Ovary (tissue), 9 donors: ENCODE measurements around the gene CADPS2. TPM values are rescaled to one million over a fixed set of nuclear protein-coding genes. Genes with fewer than 3 reads are reported as not detected.

Experiments used
- DNase-seq, 5 donors: peaks; one replicate each; pipeline ENCODE4 v3.0.0-alpha.2; 2019 to 2020
- H3K27ac ChIP-seq, 2 donors: fragments of 200-600 bp; one replicate each; pipeline versions ENCODE4 v1.5.1 to v1.8.0; 2019 to 2022
- H3K27me3 ChIP-seq: fragments of 200-600 bp; one replicate; pipeline ENCODE4 v1.8.0; 2022
- H3K36me3 ChIP-seq: fragments of 200-600 bp; sonication (generic); one replicate; pipeline ENCODE4 v1.5.1; 2019
- H3K4me1 ChIP-seq: one replicate; pipeline ENCODE4 v1.8.1; 2013; ENCODE audit warnings: mild to moderate bottlenecking, moderate library complexity; ENCODE audit not compliant: insufficient read depth
- H3K4me3 ChIP-seq: fragments of 200-600 bp; sonication (generic); one replicate; pipeline ENCODE4 v1.5.1; 2017
- H3K9me3 ChIP-seq, 2 donors: fragments of 200-600 bp in 1 of 2; sonication (generic) in 1 of 2; one replicate each; pipeline versions ENCODE4 v1.5.1 to v1.8.1; 2013 to 2019; ENCODE audit warnings: mild to moderate bottlenecking in 1 of 2, moderate library complexity in 1 of 2
- EP300 ChIP-seq: sonication (generic); formaldehyde crosslinking; IDR thresholded peaks from one replicate; pipeline ENCODE4 v1.6.1; 2017; ENCODE audit warnings: antibody characterized with exemption
- POLR2A ChIP-seq: fragments of 450-650 bp; IDR thresholded peaks from one replicate; pipeline ENCODE4 v1.6.1; 2017; ENCODE audit warnings: antibody characterized with exemption, mild to moderate bottlenecking, moderate library complexity
- WGBS, 3 donors: extraction: QIAGEN DNeasy Blood & Tissue Kit in 1 of 3; methylation state at CpG; one replicate each; pipeline versions ENCODE4 v1.1.5 to v1.1.7; 2013 to 2017; 5-methylcytosine and 5-hydroxymethylcytosine counted together
- intact Hi-C, 4 donors: fragments of 100-400 bp; cut with DNase I; formaldehyde crosslinking; loops; one replicate each; pipeline versions ENCODE4 v1.11.0 to v1.15.1; 2022 to 2023
- polyA plus RNA-seq, 2 donors: library from polyadenylated mRNA; stranded (reverse); fragments of 200-250 nt in 1 of 2; fragments of 350-450 nt in 1 of 2; fragmentation: Illumina TruSeq in 1 of 2; extraction: RNeasy Lipid Tissue Mini Kit (QIAGEN cat#74804) in 1 of 2; gene quantifications; one replicate each; pipeline ENCODE4 v1.2.3, GENCODE V29; 2013 to 2014
- total RNA-seq, 7 donors: library from RNA; depleted of rRNA in 2 of 7; stranded (reverse); fragments of >200 nt in 2 of 7; fragmentation: NEBNext Ultra II Directional in 3 of 7; extraction: Animal tissue kit (Norgen Biotek cat#: 25700) in 3 of 7; gene quantifications; one replicate each; pipeline versions ENCODE4 v1.1.0 to v1.2.4, GENCODE V29; 2016 to 2023
- TF ChIP-seq, protein P1 (sequence below), 3 donors: fragments of 450-650 bp in 2 of 3; fragments of 200-600 bp in 1 of 3; IDR thresholded peaks; one replicate each; pipeline versions ENCODE4 v1.5.1 to v1.8.0; 2016 to 2022; ENCODE audit warnings: antibody characterized with exemption in 3 of 3, mild to moderate bottlenecking in 1 of 3
- donor health status: DM: no; HTN: no; CAD: no; lungs with moderate emphysema.
- donor health status: DM: no; HTN: no; CAD: no.
- donor health status: Bipolar disorder and iron deficiency.
- donor health status: DM: yes; HTN: yes; CAD: no.
- donor health status: DM: no; HTN: no; CAD: no.
- donor health status: DM: yes; HTN: yes; CAD: no.

The CADPS2 gene
- total and polyA plus RNA-seq, 9 donors = 10.1 to 26.7 (median 16.6) TPM

DNA sequence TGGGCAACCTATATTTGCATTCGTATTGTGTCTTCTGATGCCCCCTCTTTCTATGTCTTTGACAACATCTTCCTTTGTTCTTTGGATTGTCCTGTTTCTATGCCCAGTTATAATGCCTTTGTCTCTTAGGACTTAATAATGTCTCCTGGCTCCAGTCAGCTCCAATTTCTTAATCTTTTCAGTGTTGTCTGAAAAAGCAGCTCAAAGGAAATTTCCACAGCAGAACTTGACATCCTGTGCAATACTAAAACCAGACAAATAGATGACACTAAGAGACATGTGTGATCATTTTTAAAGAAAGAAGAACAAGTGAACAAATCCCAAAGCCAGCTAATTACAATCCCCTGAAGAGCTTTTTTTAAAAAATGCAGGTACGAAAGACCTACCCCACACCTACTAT lies 135.9 kb downstream of the CADPS2 start:
- 96 to 99% (median 98%) methylated on average over 2 of the region's 2 CpGs for WGBS, 3 donors
- DNase-seq = no peak
- Histone ChIP-seq H3K4me1 (no peaks in the 10 kb centered on the region), H3K9me3 (no peaks in the 10 kb centered on the region), H3K27ac (no peak overlapping the region), H3K4me3 (no peak overlapping the region), H3K27me3 (no peaks in the 10 kb centered on the region), H3K36me3 (no peaks in the 10 kb centered on the region)
- no peak for TF ChIP-seq POLR2A
- TF ChIP-seq, protein P1, sequence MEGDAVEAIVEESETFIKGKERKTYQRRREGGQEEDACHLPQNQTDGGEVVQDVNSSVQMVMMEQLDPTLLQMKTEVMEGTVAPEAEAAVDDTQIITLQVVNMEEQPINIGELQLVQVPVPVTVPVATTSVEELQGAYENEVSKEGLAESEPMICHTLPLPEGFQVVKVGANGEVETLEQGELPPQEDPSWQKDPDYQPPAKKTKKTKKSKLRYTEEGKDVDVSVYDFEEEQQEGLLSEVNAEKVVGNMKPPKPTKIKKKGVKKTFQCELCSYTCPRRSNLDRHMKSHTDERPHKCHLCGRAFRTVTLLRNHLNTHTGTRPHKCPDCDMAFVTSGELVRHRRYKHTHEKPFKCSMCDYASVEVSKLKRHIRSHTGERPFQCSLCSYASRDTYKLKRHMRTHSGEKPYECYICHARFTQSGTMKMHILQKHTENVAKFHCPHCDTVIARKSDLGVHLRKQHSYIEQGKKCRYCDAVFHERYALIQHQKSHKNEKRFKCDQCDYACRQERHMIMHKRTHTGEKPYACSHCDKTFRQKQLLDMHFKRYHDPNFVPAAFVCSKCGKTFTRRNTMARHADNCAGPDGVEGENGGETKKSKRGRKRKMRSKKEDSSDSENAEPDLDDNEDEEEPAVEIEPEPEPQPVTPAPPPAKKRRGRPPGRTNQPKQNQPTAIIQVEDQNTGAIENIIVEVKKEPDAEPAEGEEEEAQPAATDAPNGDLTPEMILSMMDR (IDR thresholded peaks at IDR 0.05) = no peak
- no peak for TF ChIP-seq EP300
- intact Hi-C loops = no loop called here

DNA sequence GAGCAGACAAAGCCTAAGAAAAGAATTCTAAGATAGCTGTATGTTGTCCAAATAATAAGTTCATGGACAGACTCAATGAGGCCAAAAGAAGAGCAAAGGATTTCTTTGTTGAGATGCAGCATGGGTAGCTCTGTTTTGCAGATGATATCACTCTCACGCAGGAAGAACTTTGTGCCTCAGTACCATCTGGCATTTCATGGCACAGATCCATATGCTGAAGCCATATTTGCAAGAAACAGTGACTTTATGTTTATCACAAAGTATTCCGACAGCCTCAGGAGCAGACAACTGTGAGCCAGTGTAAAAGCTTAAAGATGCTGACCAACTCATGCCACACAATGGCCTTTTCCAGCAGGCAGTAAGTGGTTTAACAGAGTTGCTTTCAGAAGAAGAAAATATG lies 138.1 kb downstream of the CADPS2 start:
- Histone ChIP-seq H3K27ac (no peak overlapping the region), H3K27me3 (no peaks in the 10 kb centered on the region), H3K4me3 (no peak overlapping the region), H3K9me3 (no peaks in the 10 kb centered on the region), H3K36me3 (no peaks in the 10 kb centered on the region), H3K4me1 (no peaks in the 10 kb centered on the region)
- intact Hi-C loops = no loop called here
- TF ChIP-seq, protein P1 (IDR thresholded peaks at IDR 0.05) = no peak
- no peak for TF ChIP-seq EP300
- no peak for TF ChIP-seq POLR2A
- DNase-seq = no peak
- WGBS, 3 donors = 89 to 94% (median 94%) methylated on average over 2 of the region's 2 CpGs

DNA sequence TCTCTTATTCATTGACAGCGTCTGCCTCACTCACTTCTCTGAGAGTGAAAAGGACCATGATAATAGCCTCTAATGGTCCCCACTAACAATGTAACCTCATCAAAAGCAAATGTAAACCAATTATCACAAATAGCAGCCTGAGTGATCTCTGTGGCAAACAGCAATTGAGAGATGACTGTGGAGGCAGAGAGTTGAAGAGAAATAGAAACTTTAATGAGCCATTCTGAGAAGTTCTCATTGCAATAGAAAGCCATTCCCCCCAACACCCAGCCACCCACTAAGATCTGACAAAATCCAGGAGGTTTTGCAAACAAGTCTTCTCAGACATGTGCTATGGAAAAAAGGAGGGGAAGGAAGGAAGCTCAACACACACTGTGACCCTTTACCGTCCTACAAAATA lies 139.3 kb downstream of the CADPS2 start:
- Histone ChIP-seq H3K4me3 (no peak overlapping the region), H3K27ac (no peak overlapping the region), H3K36me3 (no peaks in the 10 kb centered on the region), H3K9me3 (no peaks in the 10 kb centered on the region), H3K4me1 (no peaks in the 10 kb centered on the region), H3K27me3 (no peaks in the 10 kb centered on the region)
- TF ChIP-seq, protein P1 (IDR thresholded peaks at IDR 0.05) = no peak
- TF ChIP-seq POLR2A = no peak
- 85 to 93% (median 91%) methylated on average over 2 of the region's 2 CpGs for WGBS, 3 donors
- DNase-seq = no peak
- intact Hi-C loops = no loop called here

DNA sequence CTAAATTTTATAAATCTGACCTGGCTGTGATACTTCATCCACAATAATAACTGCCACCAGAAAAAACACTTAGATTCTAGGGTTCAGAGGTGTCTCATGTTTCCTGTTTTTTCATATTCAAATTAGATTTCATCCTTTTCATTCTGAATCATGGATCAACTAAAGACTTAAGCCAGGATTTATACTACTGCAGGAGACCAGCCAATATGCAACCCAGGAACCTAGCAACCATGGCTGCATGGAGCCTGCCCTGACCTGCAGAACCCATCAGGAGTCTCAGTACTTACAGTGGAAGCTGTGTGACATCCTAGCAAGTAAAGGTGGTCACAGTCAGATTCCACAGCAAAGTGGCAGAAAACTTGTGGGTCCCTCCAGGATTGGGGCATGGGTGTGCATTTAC lies 143.0 kb downstream of the CADPS2 start:
- no peak for DNase-seq
- Histone ChIP-seq H3K36me3 (no peaks in the 10 kb centered on the region), H3K27ac (no peak overlapping the region), H3K4me1 (no peaks in the 10 kb centered on the region), H3K4me3 (no peak overlapping the region), H3K9me3 (no peaks in the 10 kb centered on the region), H3K27me3 (no peaks in the 10 kb centered on the region)
- intact Hi-C loops = no loop called here
- TF ChIP-seq EP300 (no peak), POLR2A (no peak)
- TF ChIP-seq, protein P1 (IDR thresholded peaks at IDR 0.05) = no peak

DNA sequence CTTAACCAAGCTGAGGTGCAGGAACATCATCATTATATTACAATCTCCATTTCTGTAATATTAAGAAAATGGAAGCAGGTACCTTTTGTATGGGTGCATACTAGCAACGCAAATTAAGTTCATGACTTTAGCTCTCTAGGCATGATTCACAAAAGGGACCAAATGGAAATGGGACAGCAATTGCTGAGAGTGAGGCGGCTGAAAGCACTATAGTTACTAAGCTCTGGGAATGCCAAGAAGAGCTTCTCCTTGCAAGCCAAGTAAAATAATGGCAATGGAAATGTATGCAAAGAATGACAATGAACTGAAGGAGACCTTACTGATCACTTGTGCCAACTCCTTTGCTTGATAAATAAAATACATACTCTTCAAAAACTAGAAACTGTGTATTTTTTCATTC lies 147.3 kb downstream of the CADPS2 start:
- Histone ChIP-seq H3K36me3 (no peaks in the 10 kb centered on the region), H3K9me3 (no peaks in the 10 kb centered on the region), H3K27ac (no peak overlapping the region), H3K4me3 (no peak overlapping the region), H3K4me1 (no peaks in the 10 kb centered on the region), H3K27me3 (no peaks in the 10 kb centered on the region)
- no peak for DNase-seq
- WGBS, 3 donors = 84 to 96% (median 92%) methylated on average over 2 of the region's 2 CpGs
- TF ChIP-seq POLR2A = no peak
- TF ChIP-seq, protein P1 (IDR thresholded peaks at IDR 0.05) = no peak
- TF ChIP-seq EP300 = no peak
- intact Hi-C loops = no loop called here
